Activated naive CD8-positive, alpha-beta T cell treated with anti-CD3 and anti-CD28 coated beads, Interleukin-2, amount 50 U/mL, for 24 hours (primary cell): ENCODE measurements around the gene COL4A1.

Experiments used
- ATAC-seq: fragments of 150-1000 bp; cut with Tn5 transposase; one replicate; pipeline ENCODE4 v1.10.0; 2021
- DNase-seq: peaks from one replicate; pipeline ENCODE4 v3.0.0; 2021
- H3K27ac Mint-ChIP-seq: one replicate; pipeline ENCODE4 v1.8.0; 2021; ENCODE audit warnings: mild to moderate bottlenecking, mixed read lengths
- H3K27me3 Mint-ChIP-seq: one replicate; pipeline ENCODE4 v1.8.0; 2021; ENCODE audit warnings: mixed read lengths
- H3K36me3 Mint-ChIP-seq: one replicate; pipeline ENCODE4 v1.8.0; 2021; ENCODE audit warnings: low read depth, mixed read lengths
- H3K4me1 Mint-ChIP-seq: one replicate; pipeline ENCODE4 v1.8.0; 2021; ENCODE audit warnings: mixed read lengths
- H3K4me3 Mint-ChIP-seq: one replicate; pipeline ENCODE4 v1.8.0; 2021; ENCODE audit warnings: mild to moderate bottlenecking, moderate library complexity, mixed read lengths
- H3K9me3 Mint-ChIP-seq: one replicate; pipeline ENCODE4 v1.8.0; 2021; ENCODE audit warnings: mixed read lengths

The COL4A1 gene

DNA sequence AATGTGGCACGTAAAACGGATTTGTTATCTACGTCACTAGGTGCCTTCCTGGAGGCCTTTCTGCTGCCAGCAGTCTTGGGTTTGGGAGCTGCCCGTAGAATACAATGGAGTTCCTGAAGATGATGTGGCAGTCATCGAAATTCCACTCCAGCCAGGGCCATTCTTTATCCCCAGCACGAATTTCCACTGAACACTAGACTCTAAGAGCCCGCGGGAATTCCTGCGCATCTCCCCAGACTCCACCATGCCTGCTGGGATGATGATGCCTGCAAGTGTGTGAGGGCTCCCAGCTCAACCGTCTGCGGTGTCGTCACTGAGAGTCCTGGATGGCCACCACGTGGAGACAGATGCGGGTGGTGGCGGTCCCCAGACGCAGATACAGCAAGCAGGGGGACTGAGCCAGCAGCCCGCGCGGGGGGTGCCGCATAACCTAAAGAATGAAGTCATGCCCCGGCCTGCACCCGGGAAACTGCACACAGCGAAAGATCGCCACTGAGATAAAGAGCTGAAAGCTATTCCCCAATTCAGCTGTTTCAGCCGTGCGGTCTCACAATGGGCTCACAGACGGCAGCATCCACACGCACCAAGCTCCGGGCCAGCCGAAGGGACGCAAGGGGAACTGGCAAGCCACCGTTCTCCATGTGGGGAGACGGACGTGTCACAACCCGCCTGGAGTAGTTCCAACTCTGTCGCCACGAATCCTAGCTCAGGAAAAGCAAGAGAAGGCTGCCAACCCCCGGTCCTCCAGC lies 41.1 kb downstream of the COL4A1 start:
- ATAC-seq (no peak), DNase-seq (no peak)
- peaks cover 23% of the 10 kb centered on the region for H3K27me3 Mint-ChIP-seq
- H3K4me1 Mint-ChIP-seq = no peaks in the 10 kb centered on the region
- H3K36me3 Mint-ChIP-seq = no peaks in the 10 kb centered on the region
- H3K27ac Mint-ChIP-seq = no peak overlapping the region
- H3K4me3 Mint-ChIP-seq = no peak overlapping the region
- H3K9me3 Mint-ChIP-seq = no peaks in the 10 kb centered on the region

DNA sequence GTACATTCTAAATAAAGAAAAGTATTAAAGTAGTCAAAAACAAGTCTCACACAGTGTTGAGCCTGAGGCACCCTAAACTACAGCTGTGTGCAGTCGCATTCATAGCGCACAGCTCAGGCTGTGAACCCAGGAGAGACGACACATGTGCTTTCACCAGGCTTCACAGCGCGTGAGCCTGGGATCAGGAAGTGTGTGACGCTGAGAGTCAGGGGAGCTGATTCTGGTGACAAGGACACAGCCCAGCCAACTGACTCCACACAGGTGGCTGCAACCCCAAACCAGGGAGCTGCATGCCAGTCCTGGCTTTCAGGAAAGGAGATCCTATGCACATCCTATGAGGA lies 41.6 kb downstream of the COL4A1 start:
- no peaks in the 10 kb centered on the region for H3K4me1 Mint-ChIP-seq
- no peak for DNase-seq
- no peaks in the 10 kb centered on the region for H3K9me3 Mint-ChIP-seq
- H3K36me3 Mint-ChIP-seq = no peaks in the 10 kb centered on the region
- H3K4me3 Mint-ChIP-seq = no peak overlapping the region
- no peak overlapping the region for H3K27ac Mint-ChIP-seq
- ATAC-seq = no peak
- peaks cover 26% of the 10 kb centered on the region for H3K27me3 Mint-ChIP-seq

DNA sequence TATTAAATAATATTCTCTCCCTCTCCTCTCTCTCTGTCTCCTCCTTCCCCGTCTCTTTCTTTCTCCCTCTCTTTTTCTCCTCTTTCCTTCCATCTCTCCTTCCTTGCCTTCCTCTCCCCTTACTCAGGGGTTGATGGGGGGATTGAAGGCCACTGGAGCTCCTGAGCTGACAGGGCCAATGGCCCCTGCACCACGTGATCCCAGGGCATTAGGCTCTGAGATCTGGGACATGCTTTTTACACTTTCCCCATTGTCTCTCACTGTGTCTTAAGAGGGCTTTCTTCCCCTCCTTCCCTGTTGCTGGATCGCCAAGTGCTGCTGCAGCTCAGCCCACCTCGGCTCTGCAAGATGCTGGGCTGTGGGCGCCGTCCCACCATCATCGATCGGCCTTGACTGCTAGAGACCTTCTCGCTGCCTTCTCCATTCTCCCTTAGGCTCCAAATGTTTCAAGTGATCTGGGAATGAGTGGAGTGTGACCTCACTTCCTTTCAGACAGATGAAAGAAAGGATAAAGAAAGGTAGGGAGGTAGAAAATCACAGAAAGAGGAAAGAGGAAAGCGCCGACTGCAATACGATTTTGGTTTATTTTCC lies 42.2 kb downstream of the COL4A1 start:
- ATAC-seq (no peak), DNase-seq (no peak)
- Mint-ChIP-seq H3K4me3 (no peak overlapping the region), H3K4me1 (no peaks in the 10 kb centered on the region), H3K27ac (no peak overlapping the region), H3K27me3 (peaks cover 31% of the 10 kb centered on the region), H3K36me3 (no peaks in the 10 kb centered on the region), H3K9me3 (no peaks in the 10 kb centered on the region)

DNA sequence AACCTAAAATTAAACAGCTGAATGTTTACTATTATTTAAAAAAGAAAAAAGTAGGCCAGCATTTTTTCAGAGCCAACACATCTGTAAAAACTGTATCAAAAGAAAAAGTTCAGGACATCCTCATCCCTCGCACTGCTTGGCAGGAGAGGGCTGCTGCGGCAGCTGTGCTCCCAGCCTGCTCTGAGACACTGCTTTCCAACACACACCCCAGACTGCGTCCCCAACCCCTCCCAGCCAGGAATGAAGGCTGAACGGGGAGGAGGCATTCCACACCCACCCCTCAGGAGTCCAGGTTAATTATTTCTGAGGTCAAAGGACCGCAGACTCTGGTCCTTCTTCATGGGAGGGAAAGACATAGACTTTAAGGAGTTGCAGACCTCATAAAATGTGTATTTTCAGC lies 43.1 kb downstream of the COL4A1 start:
- H3K4me3 Mint-ChIP-seq = no peak overlapping the region
- no peaks in the 10 kb centered on the region for H3K4me1 Mint-ChIP-seq
- ATAC-seq (no peak), DNase-seq (no peak)
- peaks cover 33% of the 10 kb centered on the region for H3K27me3 Mint-ChIP-seq
- no peak overlapping the region for H3K27ac Mint-ChIP-seq
- no peaks in the 10 kb centered on the region for H3K9me3 Mint-ChIP-seq
- no peaks in the 10 kb centered on the region for H3K36me3 Mint-ChIP-seq

DNA sequence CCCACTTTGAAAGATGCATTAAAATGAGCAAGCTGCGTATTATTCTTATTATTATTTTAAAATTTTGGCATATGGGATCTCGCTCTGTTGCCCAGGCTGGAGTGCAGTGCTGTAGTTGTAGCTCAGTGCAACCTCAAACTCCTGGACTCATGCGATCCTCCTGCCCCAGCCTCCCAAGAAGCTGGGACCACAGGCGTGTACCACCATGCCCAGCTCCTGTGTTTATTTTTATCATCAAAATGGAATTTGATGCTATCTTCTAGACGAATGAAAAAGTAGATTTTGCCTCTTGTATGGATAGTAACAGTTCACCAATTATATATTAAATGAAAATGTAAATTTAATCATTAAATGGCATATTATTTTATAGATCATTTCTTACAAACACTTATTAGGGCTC lies 43.6 kb downstream of the COL4A1 start:
- ATAC-seq = no peak
- DNase-seq = no peak
- peaks cover 33% of the 10 kb centered on the region for H3K27me3 Mint-ChIP-seq

DNA sequence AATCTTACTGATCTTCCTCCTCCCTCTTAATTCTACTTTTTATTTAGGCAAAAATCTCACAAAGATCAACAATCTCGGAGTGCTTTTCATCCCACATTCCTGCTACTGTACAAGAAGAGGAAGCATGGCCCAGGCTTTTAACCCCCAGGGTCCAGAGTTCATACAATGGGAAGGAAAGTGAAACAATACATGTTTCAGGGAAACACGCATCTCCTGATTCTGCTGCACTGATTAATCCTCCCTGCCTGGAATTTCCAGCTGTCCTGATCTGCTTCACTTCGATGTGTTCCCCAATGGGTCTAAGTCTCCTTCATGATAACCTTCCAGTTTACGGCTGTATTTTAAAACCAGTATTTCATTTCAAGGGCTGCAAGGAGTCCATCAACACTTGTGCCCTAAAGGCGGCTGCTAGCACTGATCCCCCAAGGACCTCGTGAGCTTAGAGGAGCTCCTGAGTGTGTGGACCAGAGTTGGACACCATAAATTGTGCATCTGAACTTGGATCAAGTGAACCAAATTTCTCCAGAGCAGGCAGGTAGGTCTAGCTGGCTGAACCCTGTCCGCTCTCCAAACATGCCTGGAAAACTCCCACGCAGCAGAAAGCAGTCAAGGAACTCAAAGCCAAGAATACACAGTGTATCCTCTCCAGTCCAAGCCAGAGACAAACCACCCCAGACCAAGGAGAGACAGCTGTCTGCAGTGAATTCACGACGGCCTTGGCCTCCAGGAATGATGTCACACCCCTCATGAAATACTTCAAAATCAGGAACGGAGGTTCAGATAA lies 44.3 kb downstream of the COL4A1 start:
- H3K27ac Mint-ChIP-seq = no peak overlapping the region
- no peak overlapping the region for H3K4me3 Mint-ChIP-seq
- ATAC-seq (no peak), DNase-seq (no peak)
- H3K36me3 Mint-ChIP-seq = no peaks in the 10 kb centered on the region
- H3K27me3 Mint-ChIP-seq = peaks cover 33% of the 10 kb centered on the region
- no peaks in the 10 kb centered on the region for H3K9me3 Mint-ChIP-seq
- no peaks in the 10 kb centered on the region for H3K4me1 Mint-ChIP-seq

More for the DNA sequence above, 43.6 kb downstream of the COL4A1 start:
- H3K9me3 Mint-ChIP-seq = no peaks in the 10 kb centered on the region
- no peaks in the 10 kb centered on the region for H3K4me1 Mint-ChIP-seq
- H3K4me3 Mint-ChIP-seq = no peak overlapping the region
- H3K27ac Mint-ChIP-seq = no peak overlapping the region
- H3K36me3 Mint-ChIP-seq = no peaks in the 10 kb centered on the region

DNA sequence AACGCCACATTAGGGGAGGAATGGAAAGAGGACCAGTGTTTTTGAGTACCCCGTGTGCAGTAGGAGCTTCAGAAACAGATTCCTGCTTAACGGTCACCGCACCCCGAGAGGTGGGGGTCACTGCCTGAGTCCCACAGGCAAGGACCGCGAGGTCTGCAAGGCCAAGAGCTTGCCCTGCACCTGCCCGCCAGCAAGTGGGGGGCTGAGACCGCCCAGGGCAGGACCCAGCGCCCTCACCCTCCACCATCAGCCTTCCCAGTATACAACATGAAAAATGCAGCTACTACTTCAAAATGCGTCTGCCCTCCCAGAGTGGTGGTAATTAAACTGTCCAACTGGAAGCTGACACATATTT lies 44.9 kb downstream of the COL4A1 start:
- H3K4me3 Mint-ChIP-seq = no peak overlapping the region
- H3K27me3 Mint-ChIP-seq = peaks cover 33% of the 10 kb centered on the region
- DNase-seq (no peak), ATAC-seq (no peak)
- H3K4me1 Mint-ChIP-seq = no peaks in the 10 kb centered on the region
- no peak overlapping the region for H3K27ac Mint-ChIP-seq
- no peaks in the 10 kb centered on the region for H3K9me3 Mint-ChIP-seq
- H3K36me3 Mint-ChIP-seq = no peaks in the 10 kb centered on the region

DNA sequence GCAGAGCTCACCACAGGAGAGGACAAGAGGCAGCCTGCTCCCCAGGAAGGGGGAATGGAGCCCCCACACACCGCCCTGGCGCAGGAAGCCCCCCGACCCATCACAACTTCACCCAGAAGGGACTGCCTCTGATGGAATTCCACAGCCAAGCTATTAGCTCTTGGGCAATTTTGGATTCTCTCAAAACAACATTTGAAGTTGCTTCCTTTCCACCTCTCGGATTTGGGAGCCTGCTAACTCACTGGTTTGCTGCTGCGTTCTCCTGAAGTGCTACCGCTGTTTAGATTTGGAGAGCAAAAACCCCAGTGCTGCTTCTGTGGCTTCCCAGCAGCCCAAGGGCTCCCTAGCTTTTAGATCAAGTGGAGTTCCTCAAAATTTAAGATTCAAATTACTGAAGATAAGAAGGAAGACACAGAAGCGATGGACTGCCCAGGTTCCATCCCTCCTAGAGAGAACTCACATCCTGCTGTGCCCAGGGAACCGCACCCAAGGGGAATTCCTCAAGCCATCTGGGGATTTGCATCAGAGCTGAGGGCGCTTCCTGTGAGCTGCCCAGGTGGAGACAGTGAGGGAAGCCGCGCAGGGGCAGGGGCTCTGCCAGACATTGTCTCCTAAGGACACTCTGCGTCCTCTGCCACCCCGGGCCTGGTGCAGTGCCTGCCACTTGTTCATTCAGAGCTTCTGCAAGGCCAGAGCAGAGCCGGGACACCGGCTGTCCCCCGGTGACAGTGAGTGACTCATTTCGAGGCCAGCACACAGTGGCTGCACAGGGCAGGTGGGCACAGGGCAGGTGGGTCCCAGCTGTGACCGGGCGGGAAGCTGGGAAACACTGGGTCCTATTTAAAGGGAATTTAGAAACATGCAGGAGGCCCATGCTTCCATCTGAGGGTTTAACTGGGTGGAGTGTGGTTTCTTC lies 45.5 kb downstream of the COL4A1 start:
- Mint-ChIP-seq H3K4me1 (no peaks in the 10 kb centered on the region), H3K27ac (no peak overlapping the region), H3K9me3 (no peaks in the 10 kb centered on the region), H3K27me3 (peaks cover 31% of the 10 kb centered on the region), H3K4me3 (no peak overlapping the region), H3K36me3 (no peaks in the 10 kb centered on the region)
- no peak for DNase-seq
- ATAC-seq = no peak

DNA sequence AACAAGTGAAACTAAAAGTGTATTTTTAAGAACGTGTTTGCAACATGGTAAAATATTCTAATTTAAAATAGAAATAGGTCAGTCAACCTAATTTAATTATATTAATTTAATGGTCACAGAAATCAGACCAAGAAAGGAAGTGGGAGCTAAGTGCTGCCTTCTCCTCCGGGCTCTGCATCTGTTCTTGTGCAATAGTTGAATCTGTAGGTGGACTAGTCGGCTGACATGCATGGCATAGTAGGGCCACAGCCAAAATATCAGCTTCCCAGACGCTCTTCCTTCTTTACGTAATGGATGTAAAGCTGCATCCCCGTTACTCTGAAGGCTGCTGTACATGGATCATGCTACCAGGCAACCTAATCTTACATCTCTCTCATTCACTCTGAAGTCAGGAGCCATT lies 47.3 kb downstream of the COL4A1 start:
- H3K9me3 Mint-ChIP-seq = peaks cover 7% of the 10 kb centered on the region
- no peak for ATAC-seq
- no peak overlapping the region for H3K4me3 Mint-ChIP-seq
- H3K27me3 Mint-ChIP-seq = peaks cover 26% of the 10 kb centered on the region
- DNase-seq = no peak
- no peaks in the 10 kb centered on the region for H3K4me1 Mint-ChIP-seq
- no peaks in the 10 kb centered on the region for H3K36me3 Mint-ChIP-seq
- H3K27ac Mint-ChIP-seq = no peak overlapping the region

DNA sequence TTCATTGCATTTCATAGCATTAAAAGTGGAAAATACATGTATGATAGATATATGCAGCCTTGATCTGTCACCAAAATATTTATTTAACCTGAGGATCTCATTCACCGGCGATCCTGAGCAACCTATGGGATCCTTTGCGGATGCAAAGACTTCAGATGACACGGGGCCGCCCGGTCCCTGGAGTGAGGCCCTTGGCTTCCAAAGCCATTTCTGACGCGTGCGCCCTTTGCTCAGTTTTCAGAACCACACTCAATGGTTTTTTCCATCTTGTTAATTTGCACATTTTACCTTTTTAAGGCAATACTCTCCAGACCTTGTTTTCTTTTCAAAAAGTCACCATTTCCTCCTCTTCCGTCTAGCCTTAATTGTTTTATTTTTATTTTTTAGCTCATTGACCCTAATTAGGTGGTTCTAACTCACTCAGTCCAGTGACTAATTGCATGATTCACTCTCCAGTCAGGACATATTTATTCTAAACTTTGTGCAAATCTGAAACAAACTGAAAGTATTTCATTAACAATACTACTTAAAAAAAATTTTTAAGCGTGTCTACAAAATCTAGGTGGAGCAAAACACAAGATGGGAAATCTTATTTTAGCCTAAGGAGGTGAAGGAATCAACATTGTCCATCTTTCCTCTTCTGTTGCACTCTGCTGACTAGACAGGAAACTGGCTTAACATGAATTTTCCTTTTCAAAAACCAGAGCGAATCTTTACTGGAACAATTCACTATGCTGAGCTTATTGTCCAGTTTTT lies 47.9 kb downstream of the COL4A1 start:
- Mint-ChIP-seq H3K27ac (no peak overlapping the region), H3K27me3 (peaks cover 26% of the 10 kb centered on the region), H3K9me3 (peaks cover 8% of the 10 kb centered on the region), H3K36me3 (no peaks in the 10 kb centered on the region), H3K4me3 (no peak overlapping the region), H3K4me1 (no peaks in the 10 kb centered on the region)
- ATAC-seq (no peak), DNase-seq (no peak)

DNA sequence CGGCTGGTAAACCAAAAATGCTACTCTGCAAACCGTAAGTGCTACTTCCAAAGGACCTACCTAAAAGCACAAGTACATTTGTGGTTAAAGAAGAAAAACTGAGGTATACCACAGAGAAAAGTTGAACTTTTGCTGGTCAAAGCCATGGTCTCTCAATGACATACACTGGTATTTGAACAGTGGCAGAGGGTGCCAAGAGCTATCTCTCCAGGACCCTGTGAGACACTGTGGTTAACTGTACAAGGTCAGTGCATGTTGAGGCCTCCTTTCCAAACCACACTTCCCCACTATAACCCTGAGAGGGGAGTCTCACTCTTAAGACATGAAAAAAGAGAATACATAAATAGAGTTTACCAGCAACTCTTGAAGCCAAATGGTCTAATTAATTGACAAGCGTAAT lies 49.5 kb downstream of the COL4A1 start:
- no peak for ATAC-seq
- H3K9me3 Mint-ChIP-seq = peaks cover 8% of the 10 kb centered on the region
- H3K36me3 Mint-ChIP-seq = no peaks in the 10 kb centered on the region
- no peaks in the 10 kb centered on the region for H3K4me1 Mint-ChIP-seq
- DNase-seq = no peak
- H3K27ac Mint-ChIP-seq = no peak overlapping the region
- H3K27me3 Mint-ChIP-seq = peaks cover 16% of the 10 kb centered on the region
- H3K4me3 Mint-ChIP-seq = no peak overlapping the region

DNA sequence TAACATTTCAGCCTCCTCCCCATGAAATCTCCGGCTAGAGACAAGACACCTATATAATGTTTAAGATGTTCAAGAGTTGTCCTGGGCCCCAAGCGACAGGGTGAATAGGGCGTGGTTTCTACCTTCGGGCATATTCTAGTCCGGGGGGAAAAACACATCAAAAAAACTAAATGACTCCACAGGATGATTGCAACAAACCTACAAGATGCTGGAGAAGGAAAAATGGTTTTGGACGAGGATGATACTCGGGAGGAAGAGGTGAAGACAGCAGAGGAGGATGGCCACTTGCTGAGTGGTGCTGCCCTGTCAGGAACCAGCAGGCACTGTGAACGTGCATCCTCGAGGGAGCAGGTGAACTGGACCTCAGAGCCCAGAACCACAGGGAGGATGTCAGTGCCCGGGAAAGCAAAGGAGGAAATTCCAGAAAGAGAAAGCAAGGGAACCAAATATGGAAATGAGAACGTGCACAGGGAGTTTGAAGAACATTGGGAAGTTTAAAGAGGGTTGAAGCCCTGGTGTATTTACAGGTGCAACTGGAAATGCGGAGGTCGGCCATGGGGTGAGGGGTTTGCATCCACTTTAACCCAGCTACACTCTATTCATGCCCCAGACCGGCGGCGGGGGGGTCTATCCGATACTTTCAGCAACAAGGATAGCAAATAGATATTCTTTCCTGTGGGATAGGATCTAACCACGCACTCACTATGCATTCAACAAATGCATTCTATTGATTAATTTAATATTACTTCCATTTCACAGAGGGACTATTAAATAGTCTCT lies 50.6 kb downstream of the COL4A1 start:
- H3K27ac Mint-ChIP-seq = no peak overlapping the region
- H3K9me3 Mint-ChIP-seq = peaks cover 8% of the 10 kb centered on the region

DNA sequence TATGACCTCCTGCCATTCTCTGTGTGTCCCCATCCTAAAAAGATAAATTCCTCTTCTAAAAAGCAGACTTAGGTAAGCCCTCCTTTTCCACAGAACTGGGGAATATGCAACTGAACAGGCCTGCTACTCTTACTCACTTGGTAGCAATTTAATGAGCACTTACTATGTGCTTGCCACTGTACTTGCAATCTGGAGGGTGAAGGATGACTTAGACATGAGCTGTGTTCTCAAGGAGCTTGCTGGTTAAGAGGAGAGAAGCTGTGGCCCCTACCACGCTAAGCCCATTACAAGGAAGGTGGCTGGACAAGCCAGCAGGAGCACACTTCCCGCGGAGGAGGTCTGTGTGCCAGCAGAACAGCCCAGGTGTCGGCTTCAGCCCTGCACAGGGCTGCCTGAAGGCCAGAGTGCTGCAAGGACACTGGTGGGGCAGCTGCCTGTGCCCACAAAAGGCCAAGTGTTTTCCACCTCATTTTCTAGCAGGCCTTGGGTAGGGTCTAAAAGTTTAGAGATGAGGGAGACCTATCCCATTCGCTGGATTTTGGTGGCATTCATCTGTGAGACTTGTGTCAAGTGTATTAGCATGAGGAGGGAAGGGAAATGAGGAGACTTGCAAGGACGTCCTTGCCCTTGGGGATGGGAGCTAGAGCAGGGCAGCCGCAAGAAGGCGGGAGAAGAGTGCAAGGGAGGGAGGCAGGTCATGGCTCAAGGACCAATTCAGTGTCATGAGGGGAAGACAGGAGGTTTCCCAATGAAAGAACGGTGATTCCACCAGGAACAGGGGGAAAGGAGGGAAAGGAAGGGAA lies 52.0 kb downstream of the COL4A1 start:
- ATAC-seq = no peak

More for the DNA sequence above, 50.6 kb downstream of the COL4A1 start:
- Mint-ChIP-seq H3K27me3 (peaks cover 13% of the 10 kb centered on the region), H3K36me3 (no peaks in the 10 kb centered on the region), H3K4me3 (no peak overlapping the region), H3K4me1 (no peaks in the 10 kb centered on the region)
- no peak for ATAC-seq
- DNase-seq = no peak

More for the DNA sequence above, 52.0 kb downstream of the COL4A1 start:
- Mint-ChIP-seq H3K36me3 (no peaks in the 10 kb centered on the region), H3K4me3 (no peak overlapping the region), H3K4me1 (no peaks in the 10 kb centered on the region), H3K27me3 (peaks cover 14% of the 10 kb centered on the region), H3K27ac (peak overlapping the region; percentile 4), H3K9me3 (peaks cover 8% of the 10 kb centered on the region)
- no peak for DNase-seq
